B cell (primary cell): ENCODE data around the gene MICAL3. TPM values are rescaled to one million over a fixed set of nuclear protein-coding genes. Genes with fewer than 3 reads are reported as not detected.
A peak's percentile ranks its signal among the peaks of the same experiment; 100 is the strongest.

Source experiments
- ATAC-seq: fragments of 200-7000 bp; cut with Tn5 transposase; one replicate; pipeline ENCODE4 v1.10.0; 2021; ENCODE audit warnings: low read depth, mild to moderate bottlenecking, moderate number of reproducible peaks, moderate library complexity
- CTCF ChIA-PET: fragments of 350-600 bp; sonication (Branson Sonifier 250); formaldehyde crosslinking; loops from one replicate; lab custom pipeline; 2021; ENCODE audit warnings: antibody characterized with exemption, inconsistent platforms; lab: Charles Lee
- POLR2A ChIA-PET: fragments of 350-600 bp; sonication (Branson Sonifier 250); formaldehyde crosslinking; loops from one replicate; lab custom pipeline; 2021; ENCODE audit warnings: antibody characterized with exemption; lab: Charles Lee
- DNase-seq: peaks from one replicate; pipeline ENCODE4 v3.0.0; 2013
- H2AFZ ChIP-seq: 2 replicates; pipeline ENCODE4 v1.6.1; 2012; ENCODE audit warnings: mild to moderate bottlenecking, low read depth, low read length; ENCODE audit not compliant: insufficient read depth, poor library complexity, severe bottlenecking
- H3K27ac ChIP-seq, 2 donors: 1 replicate in 1 of 2; 2 replicates in 1 of 2; pipeline ENCODE4 v1.5.1; 2012 to 2013; ENCODE audit warnings: low read length in 2 of 2, mild to moderate bottlenecking in 2 of 2, moderate library complexity in 1 of 2
- H3K27me3 ChIP-seq, 4 experiments: fragments of 200-600 bp in 1 of 4; sonication (generic) in 1 of 4; replicated peaks in 1 of 4; 1 replicate in 2 of 4; 2 replicates in 2 of 4; pipeline versions ENCODE4 v1.6.1 to v1.7.0; 2013 to 2016; ENCODE audit warnings: low read length in 3 of 4, mild to moderate bottlenecking in 2 of 4, mixed read lengths in 1 of 4, moderate library complexity in 1 of 4; ENCODE audit not compliant: insufficient read depth in 4 of 4, control insufficient read depth in 3 of 4; ENCODE audit errors: control extremely low read depth in 1 of 4
- H3K36me3 ChIP-seq, 2 experiments: replicated peaks in 1 of 2; 1 replicate in 1 of 2; 2 replicates in 1 of 2; pipeline versions ENCODE4 v1.6.1 to v1.7.1; 2013; ENCODE audit warnings: low read length in 1 of 2; ENCODE audit not compliant: insufficient read depth in 2 of 2, control insufficient read depth in 1 of 2; ENCODE audit errors: control extremely low read depth in 1 of 2, extremely low read depth in 1 of 2
- H3K4me1 ChIP-seq, 2 donors: fragments of 200-600 bp in 1 of 2; sonication (generic) in 1 of 2; 1 replicate in 1 of 2; 2 replicates in 1 of 2; pipeline versions ENCODE4 v1.5.1 to v1.6.1; 2013 to 2017; ENCODE audit warnings: low read length in 2 of 2; ENCODE audit not compliant: control insufficient read depth in 2 of 2, insufficient read depth in 2 of 2
- H3K4me2 ChIP-seq: replicated peaks from 2 replicates; pipeline ENCODE3; 2012; ENCODE audit warnings: mild to moderate bottlenecking, low read depth, low read length; ENCODE audit not compliant: poor library complexity, severe bottlenecking
- H3K4me3 ChIP-seq, 5 experiments: fragments of 200-600 bp in 1 of 5; sonication (generic) in 1 of 5; 1 replicate in 3 of 5; 2 replicates in 2 of 5; pipeline versions ENCODE4 v1.5.1 to v1.7.0; 2011 to 2016; ENCODE audit warnings: low read length in 4 of 5, mild to moderate bottlenecking in 4 of 5, low read depth in 2 of 5, control low read depth in 1 of 5, moderate library complexity in 1 of 5; ENCODE audit not compliant: insufficient read depth in 1 of 5; ENCODE audit errors: control extremely low read depth in 1 of 5, extremely low read depth in 1 of 5
- H3K79me2 ChIP-seq: fragments of 200-600 bp; sonication (generic); one replicate; pipeline ENCODE4 v1.6.0; 2016; ENCODE audit warnings: low read length; ENCODE audit not compliant: control insufficient read depth, insufficient read depth
- H3K9ac ChIP-seq: fragments of 200-600 bp; sonication (generic); 2 replicates; pipeline ENCODE4 v1.6.1; 2017; ENCODE audit warnings: mild to moderate bottlenecking, low read length, moderate library complexity
- H3K9me3 ChIP-seq, 3 donors: one replicate each; pipeline versions ENCODE4 v1.6.1 to v1.7.1; 2013; ENCODE audit warnings: low read length in 2 of 3; ENCODE audit not compliant: control insufficient read depth in 2 of 3, insufficient read depth in 1 of 3; ENCODE audit errors: control extremely low read depth in 1 of 3
- H4K20me1 ChIP-seq: 2 replicates; pipeline ENCODE4 v1.6.0; 2012; ENCODE audit warnings: mild to moderate bottlenecking, low read length; ENCODE audit not compliant: insufficient read depth, control insufficient read depth, poor library complexity, severe bottlenecking
- H3K27ac Mint-ChIP-seq: one replicate; pipeline ENCODE4 v1.8.0; 2021; ENCODE audit warnings: mixed read lengths
- H3K27me3 Mint-ChIP-seq: one replicate; pipeline ENCODE4 v1.8.0; 2021; ENCODE audit warnings: mixed read lengths
- H3K4me1 Mint-ChIP-seq: one replicate; pipeline ENCODE4 v1.8.0; 2021; ENCODE audit warnings: mixed read lengths
- H3K4me3 Mint-ChIP-seq: one replicate; pipeline ENCODE4 v1.8.0; 2021; ENCODE audit warnings: mixed read lengths
- H3K9me3 Mint-ChIP-seq: one replicate; pipeline ENCODE4 v1.8.0; 2022; ENCODE audit warnings: mixed read lengths; ENCODE audit not compliant: insufficient read depth
- CTCF ChIP-seq: fragments of 200-600 bp; IDR thresholded peaks from one replicate; pipeline ENCODE4 v1.8.0; 2022; ENCODE audit warnings: antibody characterized with exemption, mild to moderate bottlenecking
- EZH2 ChIP-seq: IDR thresholded peaks from 2 replicates; pipeline ENCODE4 v1.6.1; 2012; ENCODE audit warnings: borderline replicate concordance, low read depth, mild to moderate bottlenecking, moderate library complexity, low read length; ENCODE audit not compliant: insufficient read depth, poor library complexity, severe bottlenecking
- WGBS: methylation state at CpG from one replicate; pipeline ENCODE4 v1.1.5; 2013; ENCODE audit warnings: missing lambda C conversion rate; ENCODE audit not compliant: insufficient coverage; 5-methylcytosine and 5-hydroxymethylcytosine counted together
- intact Hi-C: fragments of 100-400 bp; cut with micrococcal nuclease; formaldehyde crosslinking; loops from one replicate; pipeline ENCODE4 v1.10.0; 2022
- polyA plus RNA-seq: library from polyadenylated mRNA; depleted of rRNA; stranded (reverse); fragments of >200 nt; gene quantifications from 2 replicates; pipeline ENCODE4 v1.2.3, GENCODE V29; 2012
- total RNA-seq, 2 donors: library from RNA; stranded (reverse); fragments of 120-200 nt in 1 of 2; gene quantifications; 1 replicate in 1 of 2; 2 replicates in 1 of 2; pipeline versions ENCODE4 v1.2.3 to v1.2.4, GENCODE V29; 2013 to 2022

Gene MICAL3
- total and polyA plus RNA-seq, 2 donors (not counting 1 experiment from before 2014, with no cell fraction given), result 50.5 to 253 TPM

GRCh38 chr22:17951315-17951714 lies 73.0 kb downstream of the MICAL3 start:
- peaks cover 80% of the 10 kb centered on the region for H3K4me1 Mint-ChIP-seq
- 93% methylated on average over 4 of the region's 5 CpGs for WGBS
- CTCF ChIA-PET, result no interaction called here

More at GRCh38 chr22:17951315-17951714, 73.0 kb downstream of the MICAL3 start:
- H3K27me3 Mint-ChIP-seq, result no peaks in the 10 kb centered on the region
- Histone ChIP-seq H3K36me3 (peaks cover 0 to 24% of the 10 kb centered on the region in 2 experiments), H3K27ac (no peak overlapping the region), H3K9ac (no peak overlapping the region), H3K4me2 (peak overlapping the region; percentile 3), H3K9me3 (no peaks in the 10 kb centered on the region), H3K4me1 (peaks cover 37 to 62% of the 10 kb centered on the region in 2 donors), H4K20me1 (peaks cover 100% of the 10 kb centered on the region), H3K4me3 (no peak overlapping the region), H3K27me3 (no peaks in the 10 kb centered on the region), H3K79me2 (peaks cover 100% of the 10 kb centered on the region), H2AFZ (no peak overlapping the region)
- no peak for DNase-seq
- no peak for ATAC-seq
- no peak overlapping the region for H3K27ac Mint-ChIP-seq
- intact Hi-C loops, result no loop called here
- TF ChIP-seq EZH2, result no peak
- no peak for TF ChIP-seq CTCF
- POLR2A ChIA-PET, result no interaction called here
- H3K9me3 Mint-ChIP-seq, result no peaks in the 10 kb centered on the region
- no peak overlapping the region for H3K4me3 Mint-ChIP-seq
